OCI-LY7 (cell line): ENCODE results near the gene CD247.

ENCODE experiments used
- CTCF ChIP-seq: fragments of 200-600 bp; sonication (generic); conservative IDR thresholded peaks from 2 replicates; pipeline ENCODE4 v1.5.1; 2014; ENCODE audit warnings: mild to moderate bottlenecking, antibody characterized with exemption, low read length, moderate library complexity, mixed read lengths
- EZH2phosphoT487 ChIP-seq: fragments of 200-600 bp; sonication (generic); IDR thresholded peaks from 2 replicates; pipeline ENCODE4 v1.6.1; 2018; ENCODE audit warnings: low read depth, borderline replicate concordance, mild to moderate bottlenecking, mixed run types, antibody characterized with exemption, low read length, moderate library complexity, mixed read lengths

GRCh38 chr1:167469280-167469965 lies 48.9 kb downstream of the CD247 start:
- TF ChIP-seq CTCF (no peak), EZH2phosphoT487 (no peak)
